PFSK-1 (cell line): Measurements from ENCODE around the gene SCTR.

ENCODE experiments used
- FOXP2 ChIP-seq: optimal IDR thresholded peaks from 2 replicates; pipeline ENCODE3; 2011; ENCODE audit warnings: borderline replicate concordance, control low read depth, inconsistent platforms; ENCODE audit not compliant: insufficient read depth; ENCODE audit errors: extremely low read length, extremely low read depth
- POLR2AphosphoS5 ChIP-seq: IDR thresholded peaks from 2 replicates; pipeline ENCODE4 v1.6.1; 2012; ENCODE audit warnings: low read depth, mild to moderate bottlenecking, control low read depth, low read length, moderate library complexity
- SIN3A ChIP-seq: IDR thresholded peaks from 2 replicates; pipeline ENCODE4 v1.6.1; 2012; ENCODE audit warnings: mild to moderate bottlenecking, low read length, moderate library complexity, borderline replicate concordance; ENCODE audit not compliant: insufficient read depth
- TAF1 ChIP-seq: IDR thresholded peaks from 2 replicates; pipeline ENCODE4 v1.6.1; 2012; ENCODE audit warnings: low read length, control low read depth, borderline replicate concordance; ENCODE audit not compliant: insufficient read depth
- TF ChIP-seq, protein P1 (sequence below), 2 experiments: IDR thresholded peaks; 2 replicates each; pipeline versions ENCODE4 v1.6.1 to v1.8.0; 2011 to 2012; ENCODE audit warnings: low read depth in 2 of 2, low read length in 2 of 2, control low read depth in 1 of 2, inconsistent platforms in 1 of 2, mild to moderate bottlenecking in 1 of 2, moderate library complexity in 1 of 2; ENCODE audit not compliant: insufficient read depth in 1 of 2

Gene SCTR

DNA sequence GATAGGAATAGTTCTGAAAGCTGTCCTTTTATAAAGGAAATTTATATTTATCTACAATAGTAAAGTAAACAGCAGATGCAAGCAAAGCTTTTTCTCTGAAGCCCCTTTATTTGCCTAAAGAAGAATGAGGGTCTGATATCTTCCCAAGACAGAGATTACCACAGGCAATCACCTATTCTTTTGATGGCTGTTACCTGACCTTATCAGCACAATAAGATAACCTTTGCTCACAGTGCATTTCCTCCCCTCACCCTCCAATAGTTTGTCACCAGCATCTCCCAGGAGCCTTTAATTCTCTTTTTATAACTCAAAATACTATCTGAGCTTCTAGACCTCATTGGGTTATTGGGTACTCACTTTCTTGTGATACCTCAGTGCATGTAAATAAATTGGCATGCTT, 13.5 kb upstream of the SCTR start:
- TF ChIP-seq, protein P1, sequence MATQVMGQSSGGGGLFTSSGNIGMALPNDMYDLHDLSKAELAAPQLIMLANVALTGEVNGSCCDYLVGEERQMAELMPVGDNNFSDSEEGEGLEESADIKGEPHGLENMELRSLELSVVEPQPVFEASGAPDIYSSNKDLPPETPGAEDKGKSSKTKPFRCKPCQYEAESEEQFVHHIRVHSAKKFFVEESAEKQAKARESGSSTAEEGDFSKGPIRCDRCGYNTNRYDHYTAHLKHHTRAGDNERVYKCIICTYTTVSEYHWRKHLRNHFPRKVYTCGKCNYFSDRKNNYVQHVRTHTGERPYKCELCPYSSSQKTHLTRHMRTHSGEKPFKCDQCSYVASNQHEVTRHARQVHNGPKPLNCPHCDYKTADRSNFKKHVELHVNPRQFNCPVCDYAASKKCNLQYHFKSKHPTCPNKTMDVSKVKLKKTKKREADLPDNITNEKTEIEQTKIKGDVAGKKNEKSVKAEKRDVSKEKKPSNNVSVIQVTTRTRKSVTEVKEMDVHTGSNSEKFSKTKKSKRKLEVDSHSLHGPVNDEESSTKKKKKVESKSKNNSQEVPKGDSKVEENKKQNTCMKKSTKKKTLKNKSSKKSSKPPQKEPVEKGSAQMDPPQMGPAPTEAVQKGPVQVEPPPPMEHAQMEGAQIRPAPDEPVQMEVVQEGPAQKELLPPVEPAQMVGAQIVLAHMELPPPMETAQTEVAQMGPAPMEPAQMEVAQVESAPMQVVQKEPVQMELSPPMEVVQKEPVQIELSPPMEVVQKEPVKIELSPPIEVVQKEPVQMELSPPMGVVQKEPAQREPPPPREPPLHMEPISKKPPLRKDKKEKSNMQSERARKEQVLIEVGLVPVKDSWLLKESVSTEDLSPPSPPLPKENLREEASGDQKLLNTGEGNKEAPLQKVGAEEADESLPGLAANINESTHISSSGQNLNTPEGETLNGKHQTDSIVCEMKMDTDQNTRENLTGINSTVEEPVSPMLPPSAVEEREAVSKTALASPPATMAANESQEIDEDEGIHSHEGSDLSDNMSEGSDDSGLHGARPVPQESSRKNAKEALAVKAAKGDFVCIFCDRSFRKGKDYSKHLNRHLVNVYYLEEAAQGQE (IDR thresholded peaks at IDR 0.05; ENCODE audit: insufficient read depth in 1 of 2, low read depth in 2 of 2, low read length in 2 of 2) = no peak
- TF ChIP-seq POLR2AphosphoS5 = no peak
- no peak for TF ChIP-seq TAF1
- no peak for TF ChIP-seq FOXP2

- TF ChIP-seq SIN3A = no peak
These were observed 12.4 kb upstream of the SCTR start for GRCh38 chr2:119536707-119537106.

- TF ChIP-seq FOXP2 = no peak
- TF ChIP-seq TAF1 = no peak
- TF ChIP-seq, protein P1 (IDR thresholded peaks at IDR 0.05; ENCODE audit: insufficient read depth in 1 of 2, low read depth in 2 of 2, low read length in 2 of 2) = no peak
- TF ChIP-seq SIN3A = no peak
- no peak for TF ChIP-seq POLR2AphosphoS5
These were observed 11.9 kb upstream of the SCTR start for GRCh38 chr2:119536211-119536610.

- TF ChIP-seq FOXP2 (no peak), SIN3A (no peak), TAF1 (no peak)
- TF ChIP-seq, protein P1 (IDR thresholded peaks at IDR 0.05; ENCODE audit: insufficient read depth in 1 of 2, low read depth in 2 of 2, low read length in 2 of 2) = no peak
These were observed 9.3 kb upstream of the SCTR start for GRCh38 chr2:119533560-119533959.

DNA sequence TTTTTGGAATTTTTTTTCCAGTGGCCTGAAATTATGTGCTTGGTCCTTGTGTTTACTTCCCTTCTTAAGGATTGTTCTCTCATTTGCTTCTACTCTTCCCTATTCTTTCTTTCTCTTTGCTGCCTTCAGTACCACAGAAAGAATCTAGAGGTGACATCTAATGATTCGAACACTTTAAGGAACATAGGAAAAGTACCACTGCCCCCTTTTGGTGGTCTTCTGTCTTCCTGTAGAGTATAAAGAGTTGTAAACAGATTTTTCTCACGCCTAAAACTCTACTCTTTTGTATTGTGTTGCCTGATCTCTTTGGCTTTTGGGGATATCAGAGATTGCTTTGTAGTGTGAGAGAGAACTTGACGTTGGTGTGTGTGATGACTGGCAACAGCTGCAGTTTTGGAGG, 7.0 kb upstream of the SCTR start:
- TF ChIP-seq FOXP2 (no peak), TAF1 (no peak), POLR2AphosphoS5 (no peak), SIN3A (no peak)
- TF ChIP-seq, protein P1 (IDR thresholded peaks at IDR 0.05; ENCODE audit: insufficient read depth in 1 of 2, low read depth in 2 of 2, low read length in 2 of 2) = no peak

DNA sequence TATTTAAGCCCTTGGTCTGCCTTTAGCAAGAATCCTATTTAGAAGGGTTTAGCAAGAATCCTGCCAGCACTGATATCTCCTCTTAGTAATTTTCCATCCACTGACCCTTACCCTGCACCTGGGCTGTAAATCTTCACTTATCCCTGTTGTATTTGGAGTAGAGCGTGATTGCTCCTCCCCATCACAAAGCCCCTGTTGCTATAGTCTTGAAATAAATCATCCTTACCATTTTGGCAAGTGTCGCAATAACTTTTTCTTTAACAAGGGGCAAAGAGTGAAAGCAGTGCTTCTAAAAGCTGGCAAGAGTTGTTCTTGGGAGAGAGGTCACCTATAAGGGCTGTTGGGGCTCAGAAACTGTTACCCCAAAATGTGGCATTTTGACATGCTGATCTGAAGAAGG, 3.7 kb upstream of the SCTR start:
- TF ChIP-seq SIN3A = no peak
- no peak for TF ChIP-seq TAF1
- TF ChIP-seq, protein P1 (IDR thresholded peaks at IDR 0.05; ENCODE audit: insufficient read depth in 1 of 2, low read depth in 2 of 2, low read length in 2 of 2) = no peak
- TF ChIP-seq FOXP2 = no peak
- no peak for TF ChIP-seq POLR2AphosphoS5
